Loucy (cell line): Measurements from ENCODE around the gene MYL10.

Experiments
- EZH2phosphoT487 ChIP-seq: fragments of 200-600 bp; IDR thresholded peaks from 2 replicates; pipeline ENCODE4 v1.6.1; 2018; ENCODE audit warnings: antibody characterized with exemption, mild to moderate bottlenecking, moderate library complexity, borderline replicate concordance
- TF ChIP-seq, protein P1 (sequence below): fragments of 200-600 bp; sonication (generic); conservative IDR thresholded peaks from 2 replicates; pipeline ENCODE4 v1.5.1; 2014; ENCODE audit warnings: mild to moderate bottlenecking, antibody characterized with exemption, low read length

DNA sequence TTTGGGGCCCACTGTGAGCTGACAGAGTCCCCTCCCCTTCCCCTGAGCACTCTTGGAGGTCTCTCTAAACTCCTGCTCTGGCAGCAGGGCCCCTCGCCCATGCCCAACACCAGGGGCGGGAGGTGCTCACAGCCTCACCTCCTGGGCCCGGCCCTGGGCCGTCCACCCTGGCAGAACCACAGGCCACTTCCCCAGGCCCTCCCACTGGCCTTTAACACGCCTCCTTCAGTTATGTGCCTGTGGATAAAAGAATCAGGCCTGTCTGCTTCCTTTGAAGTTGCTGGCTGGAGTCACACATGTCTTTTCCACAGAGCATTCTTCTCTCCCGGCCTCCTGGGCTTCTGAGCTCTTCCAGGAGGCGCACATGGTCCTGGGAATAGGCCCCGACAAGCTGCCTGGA, 10.2 kb downstream of the MYL10 start:
- TF ChIP-seq, protein P1, sequence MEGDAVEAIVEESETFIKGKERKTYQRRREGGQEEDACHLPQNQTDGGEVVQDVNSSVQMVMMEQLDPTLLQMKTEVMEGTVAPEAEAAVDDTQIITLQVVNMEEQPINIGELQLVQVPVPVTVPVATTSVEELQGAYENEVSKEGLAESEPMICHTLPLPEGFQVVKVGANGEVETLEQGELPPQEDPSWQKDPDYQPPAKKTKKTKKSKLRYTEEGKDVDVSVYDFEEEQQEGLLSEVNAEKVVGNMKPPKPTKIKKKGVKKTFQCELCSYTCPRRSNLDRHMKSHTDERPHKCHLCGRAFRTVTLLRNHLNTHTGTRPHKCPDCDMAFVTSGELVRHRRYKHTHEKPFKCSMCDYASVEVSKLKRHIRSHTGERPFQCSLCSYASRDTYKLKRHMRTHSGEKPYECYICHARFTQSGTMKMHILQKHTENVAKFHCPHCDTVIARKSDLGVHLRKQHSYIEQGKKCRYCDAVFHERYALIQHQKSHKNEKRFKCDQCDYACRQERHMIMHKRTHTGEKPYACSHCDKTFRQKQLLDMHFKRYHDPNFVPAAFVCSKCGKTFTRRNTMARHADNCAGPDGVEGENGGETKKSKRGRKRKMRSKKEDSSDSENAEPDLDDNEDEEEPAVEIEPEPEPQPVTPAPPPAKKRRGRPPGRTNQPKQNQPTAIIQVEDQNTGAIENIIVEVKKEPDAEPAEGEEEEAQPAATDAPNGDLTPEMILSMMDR: no peak
- TF ChIP-seq EZH2phosphoT487: no peak
